T1000 (cell line): ENCODE measurements around the gene EME2.

Experiments
- DNase-seq: peaks from one replicate; lab custom pipeline; 2025; ENCODE audit warnings: mixed read lengths; lab: John Stamatoyannopoulos, UW

Gene EME2

DNA sequence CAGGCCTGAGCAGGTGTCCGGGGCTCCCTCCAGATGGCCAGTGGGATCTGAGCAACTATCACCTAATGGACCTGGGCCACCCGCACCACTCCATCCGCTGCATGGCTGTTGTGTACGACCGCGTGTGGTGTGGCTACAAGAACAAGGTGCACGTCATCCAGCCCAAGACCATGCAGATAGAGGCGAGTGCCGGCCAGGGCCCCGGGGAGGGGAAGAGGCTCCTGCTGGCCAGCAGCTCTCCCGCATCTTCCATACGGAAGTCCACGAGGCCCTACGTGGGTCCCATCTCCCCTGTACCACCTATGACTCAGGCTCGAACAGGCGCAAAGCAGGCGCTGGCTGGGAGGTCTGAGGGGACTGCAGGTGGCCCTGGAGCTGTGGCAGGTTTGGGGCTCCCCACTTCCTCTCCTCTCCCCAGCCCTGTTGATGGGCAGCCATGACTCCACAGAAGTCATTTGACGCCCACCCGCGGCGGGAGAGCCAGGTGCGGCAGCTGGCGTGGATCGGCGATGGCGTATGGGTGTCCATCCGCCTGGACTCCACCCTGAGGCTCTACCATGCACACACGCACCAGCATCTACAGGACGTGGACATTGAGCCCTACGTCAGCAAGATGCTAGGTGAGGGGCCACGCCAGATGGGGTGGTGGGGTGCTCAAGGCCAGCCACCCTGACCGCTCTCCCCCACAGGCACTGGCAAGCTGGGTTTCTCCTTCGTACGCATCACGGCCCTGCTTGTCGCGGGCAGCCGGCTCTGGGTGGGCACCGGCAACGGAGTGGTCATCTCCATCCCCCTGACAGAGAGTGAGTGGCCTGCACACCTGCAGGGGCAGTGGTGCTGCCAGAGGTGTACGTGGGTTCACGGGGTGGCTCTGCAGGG is 5.3 kb upstream of the EME2 start:
- no peak for DNase-seq

DNA sequence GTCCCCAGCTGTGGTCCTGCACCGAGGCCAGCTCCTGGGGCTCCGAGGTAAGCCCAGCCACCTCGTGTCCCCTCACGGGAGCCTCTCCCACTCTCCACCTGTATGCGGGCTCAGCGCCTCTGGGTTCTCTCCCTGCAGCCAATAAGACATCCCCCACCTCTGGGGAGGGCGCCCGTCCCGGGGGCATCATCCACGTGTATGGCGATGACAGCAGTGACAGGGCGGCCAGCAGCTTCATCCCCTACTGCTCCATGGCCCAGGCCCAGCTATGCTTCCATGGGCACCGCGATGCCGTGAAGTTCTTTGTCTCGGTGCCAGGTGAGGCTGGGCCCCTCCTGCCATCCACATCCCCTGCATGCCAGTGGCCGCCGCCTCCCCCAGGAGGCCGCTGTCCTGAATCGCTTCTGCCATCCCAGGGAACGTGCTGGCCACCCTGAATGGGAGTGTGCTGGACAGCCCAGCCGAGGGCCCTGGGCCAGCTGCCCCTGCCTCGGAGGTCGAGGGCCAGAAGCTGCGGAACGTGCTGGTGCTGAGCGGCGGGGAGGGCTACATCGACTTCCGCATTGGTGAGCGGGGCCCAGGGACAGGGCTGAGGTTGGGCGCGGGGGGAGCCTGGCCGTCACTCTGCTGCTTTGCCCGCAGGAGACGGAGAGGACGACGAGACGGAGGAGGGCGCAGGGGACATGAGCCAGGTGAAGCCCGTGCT is 4.4 kb upstream of the EME2 start:
- DNase-seq: no peak

DNA sequence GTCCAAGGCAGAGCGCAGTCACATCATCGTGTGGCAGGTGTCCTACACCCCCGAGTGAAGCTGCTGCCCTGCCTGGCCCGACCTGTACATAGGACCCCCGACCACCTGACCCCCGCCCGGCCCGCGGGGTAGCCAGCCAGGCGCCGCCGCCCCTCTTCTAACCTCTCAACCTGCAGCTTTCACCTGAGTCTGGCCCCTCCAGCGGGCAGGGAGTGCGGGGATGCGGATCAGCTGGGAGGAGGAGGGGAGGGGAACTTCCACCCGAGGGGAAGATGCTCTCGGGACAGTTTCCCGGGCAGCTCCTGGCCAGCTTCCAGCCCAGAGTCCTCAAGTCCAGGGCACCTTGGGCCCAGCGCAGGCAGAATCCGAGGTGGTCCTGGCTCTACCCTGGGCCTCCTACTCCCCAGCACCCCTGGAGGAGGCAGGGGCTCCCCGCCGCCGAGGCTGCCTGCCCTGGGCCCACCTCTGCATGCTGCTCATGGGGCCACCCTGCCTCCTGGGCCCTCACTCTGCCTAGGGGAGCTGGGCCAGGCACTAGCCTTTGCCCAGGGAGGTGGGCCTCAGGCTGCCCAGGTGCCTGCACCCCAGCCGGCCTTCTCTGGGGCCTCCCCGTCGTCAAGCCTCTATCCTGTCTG is 3.7 kb upstream of the EME2 start:
- no peak for DNase-seq

DNA sequence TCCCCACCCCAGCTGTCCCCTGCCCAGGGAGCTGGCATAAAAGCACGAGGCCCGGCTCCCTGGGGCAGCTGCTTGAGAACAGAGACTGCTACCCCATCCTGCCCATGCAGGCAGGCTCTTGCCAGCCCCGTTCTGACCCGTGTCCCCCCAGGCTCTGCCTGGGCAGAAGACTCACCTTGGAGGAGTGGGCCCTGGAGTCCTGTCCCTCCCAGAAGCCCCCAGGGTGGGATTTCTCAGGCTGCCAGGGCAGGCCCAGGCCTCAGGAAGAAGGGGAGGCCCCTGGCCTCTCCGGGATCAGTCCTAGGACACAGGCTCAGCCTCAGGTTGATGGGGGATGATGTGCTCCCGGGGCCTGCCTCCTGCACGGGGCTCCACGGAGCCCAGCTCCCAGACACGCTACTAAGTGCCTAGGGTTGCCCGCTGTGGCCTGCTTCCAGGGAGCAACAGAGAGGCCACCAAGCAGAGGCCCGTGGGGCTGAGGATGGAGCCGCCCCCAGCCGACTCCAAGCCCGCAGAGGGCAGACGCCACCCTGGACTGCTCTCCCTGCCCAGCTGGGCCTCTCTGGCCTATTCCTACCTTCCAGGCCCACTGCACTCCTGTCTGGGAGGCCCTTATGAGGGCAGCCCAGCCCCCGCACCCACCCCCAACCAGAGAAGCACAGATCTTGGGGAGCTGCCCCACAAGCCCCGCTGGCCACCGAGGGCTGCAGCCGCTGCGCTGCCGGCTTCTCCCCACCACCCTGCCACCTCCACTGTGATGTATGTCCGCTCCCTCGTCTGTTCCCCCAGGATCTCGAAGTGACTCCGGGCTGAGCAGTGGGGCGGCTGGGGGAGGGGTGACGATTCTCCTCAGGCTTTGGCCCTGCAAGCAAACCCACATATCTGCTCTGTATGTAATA is 3.0 kb upstream of the EME2 start:
- no peak for DNase-seq

DNA sequence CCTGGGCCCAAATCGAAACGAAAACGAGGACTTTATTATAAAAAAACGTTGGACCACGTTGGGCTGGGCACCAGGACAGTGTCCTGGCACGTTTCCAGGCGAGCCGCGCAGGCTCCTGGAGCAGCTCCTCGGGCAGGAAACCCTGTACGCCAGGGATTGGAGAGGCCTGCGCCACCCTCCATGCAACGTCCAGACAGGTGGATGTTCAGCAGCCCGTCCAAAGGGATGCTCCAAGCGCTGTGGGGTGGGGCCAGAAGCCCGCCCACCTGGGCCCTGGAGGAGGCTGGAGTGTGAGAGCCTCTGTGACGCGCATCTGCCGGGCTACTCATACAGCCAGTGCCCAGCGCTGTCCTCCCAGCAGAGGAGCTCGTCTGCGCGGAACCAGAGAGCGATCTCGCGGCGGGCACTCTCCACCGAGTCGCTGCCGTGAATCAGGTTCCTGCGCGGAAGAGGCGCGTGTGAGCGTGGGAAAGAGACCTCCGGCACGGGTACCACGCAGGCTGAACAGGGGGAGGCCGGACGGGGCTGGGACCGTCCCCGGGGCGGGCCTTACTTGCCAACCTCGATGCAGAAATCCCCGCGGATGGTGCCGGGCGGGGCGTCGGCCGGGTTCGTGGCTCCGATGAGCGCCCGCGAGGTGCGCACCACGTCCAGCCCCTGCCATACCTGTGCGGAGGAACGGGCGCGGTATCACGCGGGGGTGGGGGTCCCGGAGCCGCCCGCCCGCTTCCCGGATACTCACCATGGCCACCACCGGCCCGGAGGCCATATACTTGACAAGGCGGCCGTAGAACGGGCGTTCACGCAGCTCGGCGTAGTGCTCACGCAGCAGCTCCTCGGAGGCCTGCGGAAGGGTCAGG is 2.1 kb upstream of the EME2 start:
- DNase-seq: peak; percentile 35

DNA sequence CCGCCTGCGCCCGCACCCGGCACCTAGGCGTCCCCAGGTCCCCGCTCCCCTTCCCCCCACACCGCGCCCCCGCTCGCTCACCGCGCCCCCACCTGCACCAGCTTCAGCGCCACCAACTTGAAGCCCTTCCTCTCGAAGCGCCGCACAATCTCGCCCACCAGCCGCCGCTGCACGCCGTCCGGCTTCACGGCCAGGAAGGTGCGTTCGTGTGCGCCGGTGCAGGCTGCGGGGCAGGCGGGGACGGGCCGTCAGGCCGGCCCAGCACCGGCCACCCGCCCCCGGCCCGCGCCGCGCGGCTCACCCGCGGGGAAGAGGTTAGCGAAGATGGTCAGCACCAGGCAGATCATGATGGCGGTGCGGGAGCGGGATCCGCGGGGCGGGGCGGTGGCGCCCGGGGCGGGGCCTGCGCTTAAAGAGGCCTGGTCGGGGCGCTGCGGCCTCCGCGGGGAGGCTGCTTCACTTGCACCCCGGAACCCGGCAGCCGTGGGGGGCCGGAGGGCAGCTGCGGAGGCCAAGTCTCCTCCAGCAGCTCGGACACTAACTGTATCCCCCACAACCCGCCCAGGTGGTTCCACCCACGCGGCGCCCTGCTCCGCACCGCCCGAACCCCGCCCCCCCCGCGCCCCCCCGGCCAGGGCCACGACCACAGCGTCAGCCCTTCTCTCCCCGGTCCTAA is 1.3 kb upstream of the EME2 start, which contains the start of gene NME3:
Gene NME3 (minus strand): TSS at position 356 of the 676 bp plus-strand sequence. CDS start 9 bp downstream, at position 347.
- DNase-seq: peak; percentile 53

DNA sequence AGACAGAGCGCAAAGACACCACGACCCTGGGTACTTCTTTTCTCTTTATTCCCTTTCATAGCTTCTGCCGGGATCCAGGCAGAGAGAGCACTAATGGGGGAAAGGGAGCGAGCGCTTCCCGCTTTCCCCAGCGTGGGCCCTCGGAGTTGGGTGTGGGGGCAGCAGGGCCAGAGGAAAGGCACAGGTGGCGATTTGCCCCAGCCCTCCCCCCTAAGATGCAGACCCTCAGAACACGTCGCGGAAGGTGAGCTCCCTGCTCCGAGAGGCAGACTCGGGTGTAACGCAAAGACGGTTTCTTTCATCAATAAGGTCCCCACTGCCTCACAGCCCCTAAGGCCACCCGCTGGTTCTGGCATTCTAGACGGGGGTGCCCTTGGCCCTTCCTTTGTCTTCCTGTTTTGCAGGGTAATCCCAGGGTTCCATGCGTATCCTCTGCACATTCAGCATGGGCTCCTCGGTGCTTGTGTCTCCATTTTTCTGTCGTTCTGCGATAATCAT is 697 bp upstream of the EME2 start:
- no peak for DNase-seq

DNA sequence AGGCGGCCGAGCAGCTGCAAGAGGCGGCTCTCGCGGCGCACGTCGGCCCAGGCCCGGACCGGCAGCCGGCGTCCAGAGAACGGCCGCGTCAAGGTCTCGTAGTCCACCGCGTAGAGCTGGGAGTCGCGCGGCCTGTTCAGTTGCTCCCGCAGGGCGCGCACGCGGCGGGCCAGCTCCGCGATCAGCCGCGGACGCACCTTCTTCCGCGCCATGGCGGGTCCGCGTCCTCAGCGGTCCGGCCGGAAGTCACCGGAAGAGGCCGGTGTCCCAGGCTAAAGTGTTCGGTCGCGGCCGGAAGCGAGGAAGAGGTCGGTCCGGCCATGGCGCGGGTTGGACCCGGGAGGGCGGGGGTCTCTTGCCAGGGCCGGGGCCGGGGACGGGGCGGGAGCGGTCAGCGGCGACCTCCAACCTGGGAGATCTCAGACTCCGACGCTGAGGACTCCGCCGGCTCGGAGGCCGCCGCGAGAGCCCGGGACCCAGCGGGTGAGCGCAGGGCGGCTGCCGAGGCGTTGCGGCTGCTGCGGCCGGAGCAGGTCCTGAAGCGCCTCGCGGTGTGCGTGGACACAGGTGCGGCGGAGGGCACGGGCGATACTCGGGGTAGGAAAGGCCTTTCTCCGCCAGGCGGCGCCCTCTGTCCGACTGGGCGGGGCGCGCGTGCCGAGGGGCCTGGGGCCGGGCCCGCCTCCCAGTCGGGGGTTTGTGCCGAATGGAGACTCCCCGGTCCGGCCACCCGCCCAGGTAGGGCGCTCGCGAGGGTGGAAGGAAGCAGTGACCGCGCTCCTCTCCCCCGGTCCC is 495 bp downstream of the EME2 start, which contains the start of gene MRPS34:
Gene MRPS34 (minus strand): TSS at position 227 of the 795 bp plus-strand sequence. CDS start 15 bp downstream, at position 212.
- peak; percentile 71 for DNase-seq

DNA sequence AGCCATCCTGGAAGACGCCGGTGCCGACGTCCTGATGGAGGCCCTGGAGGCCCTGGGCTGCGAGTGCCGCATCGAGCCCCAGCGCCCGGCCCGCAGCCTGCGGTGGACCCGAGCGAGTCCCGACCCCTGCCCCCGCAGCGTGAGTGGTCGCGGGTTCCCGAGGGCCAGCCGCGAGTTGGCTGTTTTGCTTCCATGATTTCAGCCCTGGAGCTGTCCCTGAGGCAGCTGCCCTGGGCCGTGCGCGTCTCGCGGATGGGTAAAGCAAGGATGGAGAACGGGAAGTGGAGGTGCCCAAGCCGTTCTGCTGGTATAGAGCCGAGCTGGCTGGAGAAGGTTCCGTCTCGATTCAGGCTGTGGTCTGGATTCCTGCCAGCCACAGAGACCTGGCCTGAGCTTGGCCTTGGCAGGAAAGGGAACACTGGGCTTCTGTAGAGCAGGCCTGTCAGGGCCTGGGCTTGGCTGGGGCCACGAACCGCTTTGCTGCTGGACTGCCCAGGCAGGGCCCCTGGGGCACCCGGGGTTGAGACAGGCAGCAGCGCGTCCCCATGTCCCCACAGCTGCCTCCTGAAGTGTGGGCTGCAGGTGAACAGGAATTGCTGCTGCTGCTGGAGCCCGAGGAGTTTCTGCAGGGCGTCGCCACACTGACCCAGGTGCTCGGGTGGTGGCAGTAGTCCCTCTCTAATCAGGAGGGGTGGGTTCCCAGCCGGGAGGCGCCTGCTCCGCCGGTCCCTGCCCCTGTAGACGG is 1.3 kb downstream of the EME2 start:
- DNase-seq: peak; percentile 40

DNA sequence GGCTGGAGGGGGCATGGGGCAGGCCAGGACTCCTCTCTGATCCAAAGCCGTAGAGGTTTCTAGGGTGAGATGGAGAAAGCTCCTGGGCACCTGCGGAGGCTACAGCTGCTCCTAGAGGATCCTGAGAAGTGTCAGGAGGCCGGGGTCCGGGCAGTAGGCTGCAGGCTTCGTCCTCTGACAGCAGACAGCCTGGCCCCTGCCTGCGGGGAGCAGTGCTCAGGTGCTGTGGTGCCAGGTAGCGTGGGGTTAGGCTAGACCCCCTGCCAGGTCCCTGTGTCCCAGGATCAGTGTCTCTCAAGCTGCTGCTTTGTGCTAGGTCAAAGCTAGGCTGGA is 1.8 kb downstream of the EME2 start:
- no peak for DNase-seq

DNA sequence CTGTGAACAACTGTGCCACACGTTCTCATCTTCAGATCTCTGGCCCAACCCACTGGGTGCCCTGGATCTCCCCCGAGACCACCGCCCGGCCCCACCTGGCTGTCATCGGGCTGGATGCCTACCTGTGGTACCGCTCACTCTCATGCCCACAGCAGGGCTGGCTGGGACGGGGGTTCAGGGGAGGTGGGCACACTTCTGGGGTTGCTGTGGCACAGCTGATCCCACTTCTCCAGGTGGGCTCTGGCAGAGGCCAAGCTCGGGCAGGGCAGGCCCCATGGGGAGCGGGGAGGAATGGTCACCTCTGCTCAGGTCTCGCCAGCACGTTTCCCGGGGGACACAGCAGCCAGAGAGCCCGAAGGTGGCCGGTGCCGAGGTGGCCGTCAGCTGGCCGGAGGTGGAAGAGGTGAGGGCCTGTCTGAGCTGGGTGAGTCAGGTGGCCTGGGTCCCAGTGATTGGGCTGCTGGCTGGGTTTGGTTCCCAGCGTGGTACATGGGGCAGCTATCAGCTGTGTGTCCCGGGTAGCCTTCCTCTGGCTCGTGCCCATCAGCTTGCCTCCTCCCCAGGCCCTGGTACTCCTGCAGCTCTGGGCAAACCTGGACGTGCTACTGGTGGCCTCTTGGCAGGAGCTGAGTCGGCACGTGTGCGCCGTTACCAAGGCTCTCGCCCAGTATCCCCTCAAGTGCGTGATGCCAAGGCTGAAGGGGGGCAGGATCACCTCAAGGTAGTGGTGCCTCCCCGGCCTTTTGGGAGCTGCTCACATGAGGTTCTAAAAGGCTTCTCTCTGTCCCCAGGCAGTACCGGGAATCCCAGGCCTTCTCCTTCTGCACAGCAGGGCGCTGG is 2.6 kb downstream of the EME2 start:
- no peak for DNase-seq

DNA sequence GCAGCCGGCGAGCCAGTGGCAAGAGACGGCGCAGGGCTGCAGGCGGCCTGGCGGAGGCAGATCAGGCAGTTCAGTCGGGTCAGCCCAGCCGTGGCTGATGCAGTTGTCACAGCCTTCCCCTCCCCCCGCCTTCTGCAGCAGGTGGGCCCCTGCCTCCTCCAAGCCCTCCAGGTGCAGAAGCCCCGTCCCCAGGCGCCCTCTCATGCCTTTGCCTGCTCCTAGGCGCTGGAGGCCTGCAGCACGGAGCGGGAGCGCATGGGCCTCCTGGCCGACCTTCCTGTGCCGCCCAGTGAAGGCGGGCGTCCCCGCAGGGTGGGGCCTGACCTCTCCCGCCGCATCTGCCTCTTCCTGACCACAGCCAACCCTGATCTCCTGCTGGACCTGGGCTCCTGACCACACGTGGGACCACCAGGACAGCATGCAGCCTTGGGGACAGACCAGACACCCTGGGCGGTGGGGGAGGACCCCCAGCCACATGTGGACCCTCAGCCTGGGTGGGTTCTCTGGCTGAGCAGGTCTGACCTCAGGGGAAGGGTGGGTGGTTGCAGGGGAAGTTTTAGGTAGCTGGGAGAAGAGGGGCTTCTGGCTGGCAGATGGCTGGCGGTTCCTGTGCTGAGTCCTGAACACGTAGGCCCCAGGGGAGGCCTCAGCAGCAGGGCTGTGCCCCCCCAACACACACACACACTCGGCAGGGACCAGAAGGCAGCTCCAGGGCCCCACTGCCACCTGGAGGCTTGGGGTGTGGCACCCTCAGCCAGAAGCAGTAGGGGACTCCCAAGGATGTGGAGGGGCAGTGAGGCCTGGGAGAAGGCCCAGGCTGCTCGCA is 3.4 kb downstream of the EME2 start:
- no peak for DNase-seq

DNA sequence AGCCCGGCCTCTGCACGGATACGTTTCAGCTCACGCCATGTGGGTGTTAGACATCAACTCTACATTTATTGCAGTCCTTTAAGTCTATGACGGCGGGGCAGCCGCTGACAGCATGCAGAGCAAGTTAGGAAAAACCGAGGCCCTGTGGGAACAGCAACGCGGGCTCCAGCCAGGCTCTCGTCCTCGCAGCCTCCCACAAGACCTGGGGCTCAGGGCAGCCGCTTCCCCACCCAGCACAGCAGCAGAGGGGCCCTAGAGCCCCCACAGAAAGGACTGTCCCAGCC is 4.0 kb downstream of the EME2 start:
- DNase-seq: no peak

DNA sequence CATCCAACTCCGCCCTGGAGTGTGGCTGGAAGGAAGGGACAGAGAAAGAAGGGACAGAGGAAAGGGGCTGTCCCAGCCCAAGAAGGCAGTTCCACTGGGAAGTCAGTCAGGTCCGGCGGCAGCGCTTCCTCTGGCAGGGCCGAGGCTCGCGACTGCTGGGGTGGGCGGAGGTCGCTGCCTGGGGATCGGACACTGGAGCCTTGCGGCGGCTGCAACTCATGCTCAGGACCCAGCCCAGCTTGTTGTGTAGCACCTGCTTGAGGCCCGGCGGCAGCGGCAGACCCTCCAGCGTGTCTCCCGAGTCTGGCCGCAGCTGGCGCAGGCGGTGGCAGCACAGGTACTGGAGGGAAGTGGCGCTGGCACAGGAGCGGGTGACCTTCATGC is 4.4 kb downstream of the EME2 start:
- DNase-seq: no peak

DNA sequence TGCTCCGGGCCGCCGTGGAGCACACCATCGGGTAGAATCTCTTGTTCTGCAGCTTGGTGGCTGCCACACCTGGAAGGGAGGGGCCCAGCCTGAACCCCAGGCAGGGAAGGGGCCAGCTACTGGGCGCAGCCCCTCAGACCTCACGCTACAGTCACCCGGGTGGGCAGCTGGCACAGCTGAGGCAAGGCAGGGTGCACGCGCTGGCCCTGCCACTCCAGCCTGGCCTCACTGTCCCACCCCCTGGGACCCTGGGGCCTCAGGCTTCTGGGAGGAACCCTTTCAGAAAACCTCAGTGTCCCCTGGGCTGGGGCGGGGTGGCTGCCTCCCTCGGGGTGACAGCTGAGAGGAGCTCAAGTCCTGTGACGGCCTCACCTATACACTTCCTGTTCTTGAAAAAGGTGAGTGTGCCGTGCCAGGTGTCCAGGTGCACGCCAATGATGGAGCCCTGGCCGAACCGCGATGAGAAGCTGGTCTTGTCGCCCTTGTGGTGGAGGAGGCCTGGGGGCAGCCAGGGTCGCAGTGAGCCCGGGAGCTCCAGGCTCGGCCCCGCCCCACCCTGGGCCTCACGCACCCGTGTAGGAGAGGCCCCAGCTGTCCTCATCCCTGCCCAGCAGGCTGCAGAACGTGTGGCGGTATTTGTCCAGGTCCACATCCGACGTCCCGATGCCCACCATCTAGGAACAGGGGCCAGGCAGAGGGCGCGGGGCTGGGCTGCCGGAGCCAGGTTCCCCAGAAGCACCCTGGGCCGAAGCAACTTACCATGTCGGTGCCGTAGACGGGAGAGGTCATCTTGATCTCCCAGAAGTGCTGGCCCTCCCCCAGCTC is 5.0 kb downstream of the EME2 start:
- DNase-seq: no peak
